ENCODE measurements around the gene RETREG1.
A peak's percentile ranks its signal among the peaks of the same experiment; 100 is the strongest.

GRCh38 chr5:16465544-16466432 is 151.0 kb downstream of the RETREG1 start, which contains the start of gene ZNF622:
- no peak for TF ChIP-seq EZH2 (IDR thresholded peaks at IDR 0.05)
- TF ChIP-seq POLR2AphosphoS5 (IDR thresholded peaks at IDR 0.05; ENCODE audit: borderline replicate concordance, low read depth, low read length) = peak; percentile 98
